C4-2B (cell line): ENCODE results near the gene IL37.

Experiments
- H3K27ac ChIP-seq: fragments of 450-650 bp; 2 replicates; pipeline ENCODE4 v1.5.1; 2017
- ZFX ChIP-seq: fragments of 450-650 bp; IDR thresholded peaks from 2 replicates; pipeline ENCODE4 v1.6.1; 2017
- TF ChIP-seq, protein P1 (sequence below): fragments of 450-650 bp; conservative IDR thresholded peaks from 2 replicates; pipeline ENCODE4 v1.5.1; 2017; ENCODE audit warnings: mild to moderate bottlenecking

Gene IL37

DNA sequence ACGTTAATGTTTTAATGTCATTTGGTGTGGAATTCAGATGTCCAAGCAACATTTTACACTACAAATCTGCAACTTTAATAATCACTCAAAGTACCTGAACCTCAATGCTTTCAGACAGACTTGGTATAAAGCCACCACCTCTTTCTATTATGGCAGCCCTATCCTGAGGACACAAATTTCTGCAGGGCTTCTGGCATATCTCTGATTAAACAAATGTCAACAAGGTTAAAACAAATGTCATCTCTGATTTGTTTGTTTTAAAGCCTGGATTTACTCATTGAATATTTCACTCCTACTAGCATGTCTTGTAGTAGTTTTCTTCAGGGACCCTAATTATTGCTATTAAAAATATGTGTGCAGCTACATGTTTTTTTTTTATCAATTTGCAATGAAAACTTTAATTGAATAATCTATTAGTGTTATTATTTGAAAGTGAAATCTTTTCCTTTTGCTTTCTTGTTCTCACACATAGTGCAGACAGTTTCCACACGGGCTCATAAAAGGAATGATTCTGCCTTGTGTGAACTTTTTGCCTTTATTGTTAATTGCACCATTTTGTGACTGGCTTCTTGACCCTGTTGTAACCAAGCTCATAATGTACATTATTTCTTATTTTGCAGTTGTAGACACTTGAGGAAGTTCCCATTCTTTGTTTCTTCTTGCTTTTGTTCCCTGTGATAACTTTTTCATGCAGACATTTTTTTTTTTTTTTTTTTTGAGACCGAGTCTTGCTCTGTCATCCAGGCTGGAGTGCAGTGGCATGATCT, 30.1 kb downstream of the IL37 start:
- H3K27ac ChIP-seq = no peak overlapping the region
- no peak for TF ChIP-seq ZFX
- TF ChIP-seq, protein P1, sequence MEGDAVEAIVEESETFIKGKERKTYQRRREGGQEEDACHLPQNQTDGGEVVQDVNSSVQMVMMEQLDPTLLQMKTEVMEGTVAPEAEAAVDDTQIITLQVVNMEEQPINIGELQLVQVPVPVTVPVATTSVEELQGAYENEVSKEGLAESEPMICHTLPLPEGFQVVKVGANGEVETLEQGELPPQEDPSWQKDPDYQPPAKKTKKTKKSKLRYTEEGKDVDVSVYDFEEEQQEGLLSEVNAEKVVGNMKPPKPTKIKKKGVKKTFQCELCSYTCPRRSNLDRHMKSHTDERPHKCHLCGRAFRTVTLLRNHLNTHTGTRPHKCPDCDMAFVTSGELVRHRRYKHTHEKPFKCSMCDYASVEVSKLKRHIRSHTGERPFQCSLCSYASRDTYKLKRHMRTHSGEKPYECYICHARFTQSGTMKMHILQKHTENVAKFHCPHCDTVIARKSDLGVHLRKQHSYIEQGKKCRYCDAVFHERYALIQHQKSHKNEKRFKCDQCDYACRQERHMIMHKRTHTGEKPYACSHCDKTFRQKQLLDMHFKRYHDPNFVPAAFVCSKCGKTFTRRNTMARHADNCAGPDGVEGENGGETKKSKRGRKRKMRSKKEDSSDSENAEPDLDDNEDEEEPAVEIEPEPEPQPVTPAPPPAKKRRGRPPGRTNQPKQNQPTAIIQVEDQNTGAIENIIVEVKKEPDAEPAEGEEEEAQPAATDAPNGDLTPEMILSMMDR = no peak

DNA sequence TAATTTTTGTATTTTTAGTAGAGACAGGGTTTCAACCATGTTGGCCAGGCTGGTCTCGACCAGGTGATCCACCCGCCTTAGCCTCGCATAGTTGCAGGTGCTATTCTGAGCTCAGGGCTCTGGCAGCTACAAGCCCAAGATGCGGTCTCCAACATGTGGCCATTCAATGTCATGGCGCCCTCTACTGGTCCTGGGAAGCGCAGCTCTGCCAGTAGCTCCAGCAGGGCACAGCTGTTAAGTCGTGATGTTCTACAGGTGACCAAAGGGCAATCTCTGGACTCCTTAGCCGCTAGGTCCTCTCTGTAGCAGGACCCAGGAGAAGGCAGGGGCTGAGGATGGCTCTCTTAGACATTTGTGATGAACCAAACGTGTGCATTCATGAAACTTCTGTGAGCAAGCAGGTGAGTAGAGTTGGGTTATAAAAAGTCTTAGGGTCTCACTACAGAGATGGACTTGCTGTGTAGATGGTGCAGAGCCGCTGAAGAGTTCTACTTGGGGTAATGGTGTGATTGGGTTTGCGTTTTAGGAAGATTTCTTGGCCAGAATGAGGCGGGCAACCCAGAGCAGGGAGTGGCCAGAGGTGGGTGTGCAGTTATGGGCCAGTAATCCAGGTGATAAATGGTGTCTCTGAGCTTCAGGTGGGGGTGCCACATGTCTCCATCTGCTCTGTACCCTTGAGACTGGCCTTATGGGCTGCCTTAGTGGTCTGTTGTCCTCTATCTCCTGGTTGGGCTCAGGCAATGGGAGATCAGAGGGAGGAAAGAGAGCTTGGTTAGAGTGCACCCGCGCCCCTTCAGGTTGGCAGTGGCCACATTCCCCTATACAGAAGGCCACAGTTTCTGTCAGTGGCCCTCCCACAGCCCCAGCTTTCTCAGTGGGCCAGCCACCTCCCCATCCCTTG, 31.0 kb downstream of the IL37 start:
- no peak for TF ChIP-seq ZFX
- TF ChIP-seq, protein P1 = peak; percentile 89
- H3K27ac ChIP-seq = no peak overlapping the region

DNA sequence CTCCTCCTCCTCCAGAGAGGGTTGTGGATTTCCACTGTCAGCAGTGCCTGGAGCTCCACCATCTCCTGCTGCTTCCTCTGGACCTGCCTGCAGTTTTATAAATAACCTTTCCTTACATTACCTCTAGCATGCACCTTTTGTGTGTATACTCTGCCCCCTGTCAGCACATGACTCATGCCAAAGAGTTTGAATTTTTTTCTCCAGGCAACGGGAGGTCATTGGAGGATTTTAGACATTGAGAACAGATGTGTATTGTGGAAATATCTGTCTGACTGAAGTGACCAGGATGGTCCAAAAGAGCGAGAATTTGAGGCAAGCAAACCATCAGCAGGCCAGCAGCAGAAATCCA, 31.7 kb downstream of the IL37 start:
- no peak overlapping the region for H3K27ac ChIP-seq
- no peak for TF ChIP-seq ZFX
- TF ChIP-seq, protein P1 = no peak

DNA sequence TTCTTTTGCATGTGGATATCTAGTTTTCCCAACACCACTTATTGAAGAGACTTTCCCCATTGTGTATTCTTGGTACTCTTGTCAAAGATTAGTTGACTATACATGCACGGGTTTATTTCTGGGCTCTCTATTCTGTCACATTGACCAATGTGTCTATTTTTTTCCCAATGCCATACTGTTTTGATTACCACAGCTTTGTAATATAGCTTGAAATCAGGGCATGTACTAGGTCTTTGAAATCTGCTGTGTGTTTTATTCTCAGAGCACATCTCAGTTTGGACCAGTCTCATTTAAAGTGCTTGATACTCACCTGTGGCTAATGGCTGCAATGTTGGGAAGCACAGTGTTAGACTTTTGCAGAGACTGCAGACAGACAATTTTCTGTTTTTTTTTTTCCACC, 34.0 kb downstream of the IL37 start:
- H3K27ac ChIP-seq = no peak overlapping the region
- TF ChIP-seq, protein P1 = no peak
- TF ChIP-seq ZFX = no peak

DNA sequence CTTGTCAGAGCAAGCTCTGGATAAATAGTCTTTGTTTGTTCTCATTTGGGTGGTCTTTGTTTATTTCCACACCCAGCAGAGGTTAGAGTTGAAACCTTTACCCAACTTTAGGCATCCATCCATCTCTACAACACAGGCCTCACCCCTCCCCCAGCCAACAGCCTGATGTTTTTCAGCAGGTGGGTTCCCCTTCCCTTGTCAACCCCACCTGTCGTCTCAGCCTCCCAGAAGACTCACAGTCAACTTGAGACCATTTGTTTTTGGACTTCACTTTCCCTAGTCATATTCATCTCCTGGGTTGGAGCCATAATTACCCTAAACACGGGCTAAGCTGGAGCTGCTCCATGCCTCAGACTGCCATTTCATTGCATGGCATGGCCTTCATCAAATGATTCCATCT, 35.1 kb downstream of the IL37 start:
- no peak overlapping the region for H3K27ac ChIP-seq
- no peak for TF ChIP-seq ZFX
- TF ChIP-seq, protein P1 = no peak

DNA sequence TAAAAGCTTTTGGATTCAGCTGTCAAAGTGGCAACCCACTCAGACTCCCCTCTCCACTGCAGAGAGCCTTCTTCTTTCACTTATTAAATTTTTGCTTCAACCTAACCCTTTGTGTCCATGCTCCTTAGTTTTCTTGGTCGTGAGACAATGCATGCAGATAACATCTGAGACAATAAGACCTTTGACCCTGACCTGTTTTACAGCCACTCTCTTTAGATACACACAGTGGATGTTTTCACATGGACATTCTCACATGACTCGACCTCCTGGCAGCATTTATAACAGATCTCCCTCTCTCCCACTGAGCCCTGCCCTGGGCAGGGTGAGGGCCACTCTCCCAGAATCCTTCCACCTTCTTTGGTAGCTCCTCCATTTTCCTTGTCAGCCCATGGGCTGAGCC, 36.4 kb downstream of the IL37 start:
- TF ChIP-seq ZFX = no peak
- TF ChIP-seq, protein P1 = no peak
- no peak overlapping the region for H3K27ac ChIP-seq

DNA sequence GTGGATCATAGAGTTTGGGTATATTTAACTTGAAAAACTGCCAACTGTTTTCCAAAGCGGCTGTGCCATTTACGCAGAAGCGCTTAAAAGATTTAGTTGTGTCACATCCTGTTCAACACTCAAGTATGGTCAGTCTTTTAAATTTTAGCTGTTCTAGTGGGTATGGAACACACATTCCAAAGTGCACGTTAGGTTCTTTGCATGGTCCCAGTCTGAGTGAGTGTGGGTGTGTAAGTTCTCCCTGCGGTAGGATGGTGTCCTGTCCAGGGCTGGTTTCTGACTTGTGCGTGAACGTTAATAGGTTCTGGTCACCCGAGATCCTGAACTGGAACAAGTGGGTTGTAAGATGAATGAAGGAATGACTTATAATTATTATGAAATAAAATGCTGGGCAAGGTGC, 38.5 kb downstream of the IL37 start:
- TF ChIP-seq, protein P1 = no peak
- TF ChIP-seq ZFX = no peak
- no peak overlapping the region for H3K27ac ChIP-seq
